Fibroblast of peridontal ligament (primary cell): Measurements from ENCODE around the gene HMGN5.

Experiments used
- DNase-seq: peaks from one replicate; pipeline ENCODE4 v3.0.0-alpha.2; 2010; ENCODE audit errors: extremely low read depth

The HMGN5 gene

GRCh38 chrX:81201671-81202455 lies at the start of gene HMGN5, which contains the start of gene SH3BGRL:
Gene HMGN5 (minus strand): TSS chrX:81201913. CDS start chrX:81121549, 80,364 bp downstream.
Gene SH3BGRL (plus strand): TSS chrX:81202102. CDS start chrX:81202201, 99 bp downstream.
- peak; percentile 91 for DNase-seq

- no peak for DNase-seq
Observed at GRCh38 chrX:81241753-81242152, 40.0 kb upstream of the HMGN5 start.

- no peak for DNase-seq
Observed at GRCh38 chrX:81240701-81241331, 39.1 kb upstream of the HMGN5 start.

- no peak for DNase-seq
Observed at GRCh38 chrX:81238166-81238565, 36.5 kb upstream of the HMGN5 start.

GRCh38 chrX:81237516-81237915 lies 35.8 kb upstream of the HMGN5 start:
- DNase-seq = no peak

- DNase-seq = no peak
Observed at GRCh38 chrX:81232218-81232617, 30.5 kb upstream of the HMGN5 start.

GRCh38 chrX:81231476-81231875 lies 29.8 kb upstream of the HMGN5 start:
- no peak for DNase-seq

GRCh38 chrX:81229901-81230300 lies 28.2 kb upstream of the HMGN5 start:
- no peak for DNase-seq

GRCh38 chrX:81229229-81229628 lies 27.5 kb upstream of the HMGN5 start:
- DNase-seq = no peak

- no peak for DNase-seq
Observed at GRCh38 chrX:81215685-81216084, 14.0 kb upstream of the HMGN5 start.

- no peak for DNase-seq
Observed at GRCh38 chrX:81208916-81209315, 7.2 kb upstream of the HMGN5 start.

- DNase-seq = no peak
Observed at GRCh38 chrX:81206476-81206875, 4.8 kb upstream of the HMGN5 start.

GRCh38 chrX:81205551-81205950 lies 3.8 kb upstream of the HMGN5 start:
- DNase-seq = no peak

- DNase-seq = no peak
Observed at GRCh38 chrX:81202943-81203342, 1.2 kb upstream of the HMGN5 start.

GRCh38 chrX:81202456-81202819 lies 725 bp upstream of the HMGN5 start:
- DNase-seq = peak; percentile 35

- peak; percentile 13 for DNase-seq
Observed at GRCh38 chrX:81201071-81201470, 642 bp downstream of the HMGN5 start.

GRCh38 chrX:81195712-81196111 lies 6.0 kb downstream of the HMGN5 start:
- DNase-seq = peak; percentile 60

- no peak for DNase-seq
Observed at GRCh38 chrX:81195259-81195658, 6.5 kb downstream of the HMGN5 start.

- DNase-seq = peak; percentile 54
Observed at GRCh38 chrX:81174286-81174685, 27.4 kb downstream of the HMGN5 start.

- no peak for DNase-seq
Observed at GRCh38 chrX:81168391-81168790, 33.3 kb downstream of the HMGN5 start.

GRCh38 chrX:81121513-81122363 lies 80.0 kb downstream of the HMGN5 start:
- DNase-seq = peak; percentile 87

- DNase-seq = peak; percentile 42
Observed at GRCh38 chrX:81120936-81121371, 80.8 kb downstream of the HMGN5 start.
